Immature natural killer cell (primary cell): ENCODE data around the gene PCSK9. TPM values are rescaled to one million over a fixed set of nuclear protein-coding genes. Genes with fewer than 3 reads are reported as not detected.
"Not testable (repeated sequence)": the region's sequence is repeated elsewhere in the genome, so short reads cannot be mapped to it uniquely, and the experiment has no call there.

Experiments
- DNase-seq, 3 donors: peaks; one replicate each; pipeline ENCODE4 v3.0.0; 2022; ENCODE audit warnings: mixed read lengths in 1 of 3
- H3K27ac Mint-ChIP-seq, 6 donors: one replicate each; pipeline ENCODE4 v1.8.0; 2020; ENCODE audit warnings: mixed read lengths in 6 of 6, mild to moderate bottlenecking in 5 of 6, inconsistent platforms in 4 of 6, moderate library complexity in 3 of 6
- H3K27me3 Mint-ChIP-seq, 3 donors: one replicate each; pipeline ENCODE4 v1.8.0; 2020 to 2021; ENCODE audit warnings: low read depth in 3 of 3, mild to moderate bottlenecking in 3 of 3, mixed read lengths in 3 of 3, moderate library complexity in 3 of 3, inconsistent platforms in 1 of 3
- H3K36me3 Mint-ChIP-seq, 3 donors: one replicate each; pipeline ENCODE4 v1.8.0; 2020; ENCODE audit warnings: mixed read lengths in 3 of 3, inconsistent platforms in 2 of 3, mild to moderate bottlenecking in 2 of 3
- H3K4me1 Mint-ChIP-seq, 2 donors: one replicate each; pipeline ENCODE4 v1.8.0; 2020; ENCODE audit warnings: inconsistent platforms in 2 of 2, mild to moderate bottlenecking in 2 of 2, mixed read lengths in 2 of 2, moderate library complexity in 1 of 2
- H3K4me3 Mint-ChIP-seq, 5 donors: one replicate each; pipeline ENCODE4 v1.8.0; 2020; ENCODE audit warnings: mild to moderate bottlenecking in 5 of 5, mixed read lengths in 5 of 5, inconsistent platforms in 3 of 5, moderate library complexity in 3 of 5
- H3K9me3 Mint-ChIP-seq, 6 donors: one replicate each; pipeline ENCODE4 v1.8.0; 2020; ENCODE audit warnings: mild to moderate bottlenecking in 6 of 6, mixed read lengths in 6 of 6, inconsistent platforms in 4 of 6, moderate library complexity in 3 of 6
- polyA plus RNA-seq, 3 donors: library from polyadenylated mRNA; unstranded; fragments of 300-500 nt; fragmentation: Illumina TruSeq; gene quantifications; one replicate each; pipeline ENCODE4 v1.2.3, GENCODE V29; 2021

Gene PCSK9
- polyA plus RNA-seq, 3 donors from 2014 or later: not detected

DNA sequence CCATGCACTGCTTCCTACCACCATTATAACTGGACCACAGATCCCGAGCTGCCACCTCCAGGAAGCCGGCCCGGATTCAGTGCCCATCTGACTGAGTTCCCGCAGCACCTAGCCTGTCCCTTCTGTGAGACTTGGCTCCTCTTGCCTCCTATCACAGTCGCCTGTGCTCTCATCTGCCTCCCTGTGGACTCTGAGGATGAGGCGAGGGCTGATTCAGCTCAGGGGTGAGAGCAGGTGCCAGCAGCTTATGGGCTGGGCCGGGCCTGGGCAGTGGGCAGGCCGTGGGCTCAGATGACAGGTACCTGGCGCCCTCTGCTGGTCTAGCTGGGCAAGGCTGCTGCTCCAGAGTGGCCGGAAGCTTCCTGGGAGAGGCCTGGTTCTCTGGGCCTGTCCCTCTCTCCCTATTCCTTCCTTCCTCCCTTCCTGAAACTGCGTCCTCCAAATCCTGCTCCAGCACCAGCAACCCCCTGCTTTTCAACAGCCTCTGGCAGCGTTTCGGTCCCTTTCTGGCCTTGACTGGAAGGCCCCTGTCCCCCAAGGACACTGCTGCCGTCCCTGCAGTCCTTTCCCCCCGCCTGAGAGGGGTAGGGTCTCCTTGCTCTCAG, 17.3 kb upstream of the PCSK9 start:
- no peak overlapping the region for H3K4me3 Mint-ChIP-seq
- no peaks in the 10 kb centered on the region for H3K36me3 Mint-ChIP-seq
- H3K27ac Mint-ChIP-seq: no peak overlapping the region
- peaks cover 0 to 6% (median 3%) of the 10 kb centered on the region in 3 donors for H3K27me3 Mint-ChIP-seq
- no peaks in the 10 kb centered on the region for H3K9me3 Mint-ChIP-seq
- H3K4me1 Mint-ChIP-seq: peaks cover 3 to 11% of the 10 kb centered on the region in 2 donors
- peak; percentile 41 to 54 (median 44) for DNase-seq

DNA sequence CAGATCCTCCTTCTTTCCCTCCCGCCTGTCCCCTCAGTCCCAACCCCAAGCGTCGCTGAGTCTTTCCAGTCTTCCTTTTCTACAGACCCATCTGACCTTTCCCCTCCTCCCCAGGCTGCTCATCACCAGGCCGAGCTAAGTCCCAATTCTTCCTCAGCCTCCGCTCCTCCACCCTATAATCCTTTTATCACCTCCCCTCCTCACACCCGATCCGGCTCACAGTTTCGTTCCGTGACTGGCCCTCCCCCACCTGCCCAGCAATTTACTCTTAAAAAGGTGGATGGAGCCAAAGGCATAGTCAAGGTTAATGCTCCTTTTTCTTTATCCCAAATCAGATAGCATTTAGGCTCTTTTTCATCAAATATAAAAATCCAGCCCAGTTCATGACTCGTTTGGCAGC, 15.2 kb upstream of the PCSK9 start:
- H3K27me3 Mint-ChIP-seq, DNase-seq, H3K9me3 Mint-ChIP-seq, H3K27ac Mint-ChIP-seq, H3K4me3 Mint-ChIP-seq, H3K36me3 Mint-ChIP-seq: not testable (repeated sequence)
- H3K4me1 Mint-ChIP-seq: peaks cover 3 to 11% of the 10 kb centered on the region in 2 donors

DNA sequence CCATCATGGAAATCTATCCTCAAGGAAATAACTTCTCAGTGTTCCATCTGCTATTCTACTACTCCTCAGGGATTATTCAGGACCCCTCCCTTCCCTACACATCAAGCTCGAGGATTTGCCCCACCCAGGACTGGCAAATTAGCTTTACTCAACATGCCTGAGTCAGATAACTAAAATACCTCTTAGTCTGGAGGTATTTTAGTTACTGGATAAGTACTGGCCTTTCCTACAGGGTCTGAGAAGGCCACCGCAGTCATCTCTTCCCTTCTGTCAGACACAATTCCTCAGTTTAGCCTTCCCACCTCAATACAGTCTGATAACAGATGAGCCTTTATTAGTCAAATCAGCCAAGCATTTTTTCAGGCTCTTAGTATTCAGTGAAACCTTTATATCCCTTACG, 12.7 kb upstream of the PCSK9 start:
- not testable (repeated sequence) for H3K4me3 Mint-ChIP-seq, H3K36me3 Mint-ChIP-seq, H3K9me3 Mint-ChIP-seq, H3K27me3 Mint-ChIP-seq, H3K27ac Mint-ChIP-seq, DNase-seq
- H3K4me1 Mint-ChIP-seq: peaks cover 3 to 11% of the 10 kb centered on the region in 2 donors

DNA sequence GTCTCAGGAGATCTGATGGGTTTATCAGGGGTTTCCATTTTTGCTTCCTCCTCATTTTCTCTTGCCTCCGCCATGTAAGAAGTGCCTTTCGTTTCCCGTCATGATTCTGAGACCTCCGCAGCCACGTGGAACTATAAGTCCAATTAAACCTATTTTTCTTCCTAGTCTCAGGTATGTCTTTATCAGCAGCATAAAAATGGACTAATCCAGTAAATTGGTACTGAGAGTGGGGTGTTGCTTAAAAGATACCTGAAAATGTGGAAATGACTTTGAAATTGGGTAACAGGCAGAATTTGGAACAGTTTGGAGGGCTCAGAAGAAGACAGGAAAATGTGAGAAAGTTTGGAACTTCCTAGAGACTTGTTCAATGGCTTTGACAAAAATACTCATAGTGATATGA, 8.2 kb upstream of the PCSK9 start:
- not testable (repeated sequence) for H3K4me3 Mint-ChIP-seq, H3K4me1 Mint-ChIP-seq, DNase-seq, H3K27ac Mint-ChIP-seq, H3K36me3 Mint-ChIP-seq, H3K9me3 Mint-ChIP-seq
- peaks cover 0 to 14% (median 2%) of the 10 kb centered on the region in 3 donors for H3K27me3 Mint-ChIP-seq

DNA sequence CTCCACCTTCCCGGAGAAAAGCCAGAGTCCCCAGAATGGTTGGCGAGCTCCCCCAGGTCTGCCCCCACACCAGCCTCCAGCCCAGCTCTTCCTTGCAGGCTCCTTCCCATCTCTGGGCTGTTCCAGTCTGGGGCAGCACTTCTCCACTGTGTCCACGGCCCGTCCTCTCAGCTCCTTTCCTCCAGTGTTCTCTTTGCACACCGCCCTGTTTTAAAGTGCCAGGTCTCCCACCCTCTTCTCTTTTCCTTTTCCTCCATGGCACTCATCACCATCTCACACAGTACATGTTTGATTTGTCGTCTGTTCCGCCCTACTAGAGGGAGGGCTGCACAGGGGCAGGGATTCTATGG, 6.1 kb upstream of the PCSK9 start:
- no peak overlapping the region for H3K27ac Mint-ChIP-seq
- peaks cover 4 to 21% (median 5%) of the 10 kb centered on the region in 3 donors for H3K27me3 Mint-ChIP-seq
- H3K4me1 Mint-ChIP-seq: no peaks in the 10 kb centered on the region
- no peak for DNase-seq
- no peak overlapping the region for H3K4me3 Mint-ChIP-seq
- H3K9me3 Mint-ChIP-seq: peaks cover 0 to 1% (median 0%) of the 10 kb centered on the region in 6 donors
- no peaks in the 10 kb centered on the region for H3K36me3 Mint-ChIP-seq

DNA sequence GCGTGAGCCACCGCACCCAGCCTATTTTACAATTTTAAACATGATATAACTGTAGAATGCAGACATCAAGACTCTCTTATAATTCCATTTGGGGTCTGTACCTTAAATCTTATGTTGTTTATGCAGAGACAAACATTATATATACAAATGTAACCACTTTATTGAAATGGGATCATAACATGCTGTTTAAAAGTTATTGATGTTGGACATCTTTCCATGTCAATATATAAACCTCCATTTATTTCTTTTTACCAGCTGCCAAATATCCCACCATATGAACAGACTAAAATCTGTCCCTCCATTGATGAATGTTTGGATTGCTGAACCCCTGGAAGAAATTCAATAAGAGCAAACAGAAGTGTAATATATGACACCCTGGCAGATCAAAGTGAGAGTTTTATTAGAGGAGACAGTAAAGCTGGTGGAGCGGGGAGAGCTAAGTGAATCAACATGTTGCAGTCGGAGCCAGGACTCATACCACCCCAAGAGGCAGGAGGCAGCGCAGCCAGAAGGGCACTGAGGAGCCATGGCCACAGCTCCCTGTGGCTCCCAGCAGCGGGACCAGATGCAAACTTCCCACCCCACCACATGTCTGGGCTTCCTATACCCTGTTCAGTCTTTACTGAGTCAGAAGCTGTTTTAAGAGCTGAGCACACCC, 4.7 kb upstream of the PCSK9 start:
- H3K27me3 Mint-ChIP-seq: peaks cover 4 to 29% (median 6%) of the 10 kb centered on the region in 3 donors
- no peak overlapping the region for H3K4me3 Mint-ChIP-seq
- H3K36me3 Mint-ChIP-seq: no peaks in the 10 kb centered on the region
- H3K27ac Mint-ChIP-seq: no peak overlapping the region
- no peaks in the 10 kb centered on the region for H3K4me1 Mint-ChIP-seq
- peaks cover 0 to 1% (median 0%) of the 10 kb centered on the region in 6 donors for H3K9me3 Mint-ChIP-seq
- no peak for DNase-seq

DNA sequence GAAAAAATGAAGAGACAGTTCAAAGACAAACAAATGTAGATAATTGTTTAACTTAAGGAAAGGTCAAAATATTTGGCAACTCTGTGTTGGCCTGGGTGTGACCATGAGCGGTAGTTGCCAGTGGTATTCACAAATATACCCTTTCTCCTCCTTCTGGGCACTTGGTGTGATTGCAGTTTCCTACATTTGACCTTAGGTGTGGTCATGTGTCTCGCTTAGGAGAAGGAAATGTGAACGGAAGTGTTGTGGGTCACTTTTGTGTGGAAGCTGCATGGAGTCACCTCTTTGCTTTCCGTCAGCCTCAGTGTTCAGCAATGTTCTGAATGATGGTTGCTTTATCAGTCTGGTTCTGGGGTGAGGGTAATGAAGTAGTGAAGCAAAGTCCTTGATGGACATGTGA, 3.4 kb upstream of the PCSK9 start:
- no peak for DNase-seq
- no peaks in the 10 kb centered on the region for H3K9me3 Mint-ChIP-seq
- no peaks in the 10 kb centered on the region for H3K36me3 Mint-ChIP-seq
- H3K4me1 Mint-ChIP-seq: no peaks in the 10 kb centered on the region
- H3K4me3 Mint-ChIP-seq: no peak overlapping the region
- H3K27me3 Mint-ChIP-seq: peaks cover 5 to 33% (median 8%) of the 10 kb centered on the region in 3 donors
- H3K27ac Mint-ChIP-seq: no peak overlapping the region

DNA sequence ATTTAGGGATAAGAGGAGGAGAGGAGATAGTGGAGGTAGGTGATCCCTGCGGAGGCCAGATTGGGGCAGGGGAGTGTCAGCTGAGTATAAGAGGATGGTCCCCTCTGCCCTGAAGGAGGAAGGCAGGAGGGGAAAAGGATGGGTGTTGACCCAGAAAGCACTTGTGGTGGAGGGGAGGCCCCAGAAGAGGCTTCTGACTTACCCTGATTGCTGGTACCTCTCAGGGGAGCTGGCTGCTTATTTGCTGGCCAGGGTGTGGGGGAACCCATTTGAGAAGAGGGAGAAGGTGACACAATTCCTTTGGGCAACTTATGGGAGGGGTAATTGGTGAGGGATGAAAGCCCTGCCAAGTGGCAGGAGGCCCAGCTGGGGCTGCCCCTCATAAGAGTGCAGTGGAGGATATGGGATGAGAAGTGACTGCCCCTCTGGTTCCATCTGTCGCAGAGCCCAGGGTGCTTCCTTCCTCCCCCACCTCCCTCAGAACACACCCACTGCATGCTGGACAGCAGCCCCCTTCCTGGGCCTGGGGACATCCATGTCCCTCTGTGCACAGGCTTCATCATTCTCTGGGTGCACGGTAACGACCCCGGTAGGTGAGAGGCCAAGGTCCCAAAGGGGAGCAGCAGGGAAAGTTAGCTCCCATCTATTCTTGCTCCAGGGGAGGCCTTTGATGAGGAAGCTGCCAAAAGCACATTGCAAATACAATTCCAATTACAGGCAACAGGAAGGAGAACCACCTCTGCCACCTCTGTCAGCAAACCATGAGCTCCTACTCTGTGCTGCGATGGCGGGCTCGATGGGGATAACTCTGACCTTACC, 1.4 kb upstream of the PCSK9 start:
- no peak for DNase-seq
- Mint-ChIP-seq H3K27me3 (peaks cover 6 to 36% (median 14%) of the 10 kb centered on the region in 3 donors), H3K27ac (no peak overlapping the region), H3K4me1 (no peaks in the 10 kb centered on the region), H3K4me3 (no peak overlapping the region), H3K9me3 (no peaks in the 10 kb centered on the region), H3K36me3 (no peaks in the 10 kb centered on the region)

DNA sequence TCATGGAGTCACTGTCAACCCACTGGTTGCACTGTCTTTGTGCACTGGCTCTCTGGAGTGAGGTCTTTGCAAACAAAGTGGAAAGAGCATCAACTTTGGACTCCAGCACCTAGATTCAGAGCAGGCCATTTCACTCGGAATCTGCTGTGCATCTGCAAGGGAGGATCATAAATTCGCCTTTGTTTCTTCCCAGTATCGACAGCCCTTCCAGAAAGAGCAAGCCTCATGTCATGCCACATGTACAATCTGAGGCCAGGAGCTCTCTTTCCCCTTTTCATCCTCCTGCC, 853 bp upstream of the PCSK9 start:
- Mint-ChIP-seq H3K27ac (no peak overlapping the region), H3K27me3 (peaks cover 6 to 33% (median 14%) of the 10 kb centered on the region in 3 donors), H3K9me3 (no peaks in the 10 kb centered on the region), H3K4me1 (no peaks in the 10 kb centered on the region), H3K36me3 (no peaks in the 10 kb centered on the region), H3K4me3 (no peak overlapping the region)
- DNase-seq: no peak

DNA sequence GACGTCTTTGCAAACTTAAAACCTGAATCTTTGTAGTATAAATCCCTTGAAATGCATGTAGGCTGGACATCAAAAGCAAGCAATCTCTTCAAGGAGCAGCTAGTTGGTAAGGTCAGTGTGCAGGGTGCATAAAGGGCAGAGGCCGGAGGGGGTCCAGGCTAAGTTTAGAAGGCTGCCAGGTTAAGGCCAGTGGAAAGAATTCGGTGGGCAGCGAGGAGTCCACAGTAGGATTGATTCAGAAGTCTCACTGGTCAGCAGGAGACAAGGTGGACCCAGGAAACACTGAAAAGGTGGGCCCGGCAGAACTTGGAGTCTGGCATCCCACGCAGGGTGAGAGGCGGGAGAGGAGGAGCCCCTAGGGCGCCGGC, 390 bp upstream of the PCSK9 start:
- Mint-ChIP-seq H3K9me3 (no peaks in the 10 kb centered on the region), H3K4me1 (no peaks in the 10 kb centered on the region), H3K36me3 (no peaks in the 10 kb centered on the region), H3K27ac (no peak overlapping the region), H3K4me3 (no peak overlapping the region), H3K27me3 (peaks cover 6 to 31% (median 14%) of the 10 kb centered on the region in 3 donors)
- no peak for DNase-seq

DNA sequence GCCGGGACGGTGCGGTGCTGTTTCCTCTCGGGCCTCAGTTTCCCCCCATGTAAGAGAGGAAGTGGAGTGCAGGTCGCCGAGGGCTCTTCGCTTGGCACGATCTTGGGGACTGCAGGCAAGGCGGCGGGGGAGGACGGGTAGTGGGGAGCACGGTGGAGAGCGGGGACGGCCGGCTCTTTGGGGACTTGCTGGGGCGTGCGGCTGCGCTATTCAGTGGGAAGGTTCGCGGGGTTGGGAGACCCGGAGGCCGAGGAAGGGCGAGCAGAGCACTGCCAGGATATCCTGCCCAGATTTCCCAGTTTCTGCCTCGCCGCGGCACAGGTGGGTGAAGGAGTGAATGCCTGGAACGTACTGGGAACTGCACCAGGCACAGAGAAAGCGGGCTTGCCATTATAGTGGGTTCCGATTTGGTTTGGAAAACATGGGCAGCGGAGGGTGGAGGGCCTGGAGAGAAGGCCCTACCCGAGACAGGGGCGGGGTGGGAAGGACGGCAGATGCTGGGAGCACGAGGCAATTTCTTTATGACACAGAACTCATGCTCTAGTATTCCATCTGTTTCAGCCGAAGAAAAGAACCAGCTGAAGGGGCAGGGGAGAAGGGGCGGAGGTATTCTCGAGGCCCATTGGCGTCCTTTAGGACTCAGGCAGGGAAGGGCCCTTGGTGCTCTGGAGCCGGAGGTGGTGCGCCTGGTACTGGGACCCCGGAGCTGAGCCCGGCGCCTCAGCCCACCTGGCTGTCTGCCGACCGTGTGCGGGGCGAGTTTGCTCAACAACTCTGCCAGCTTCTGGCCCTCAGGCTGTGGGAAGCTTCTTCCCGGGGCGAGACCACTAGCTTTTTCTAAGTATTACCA, 960 bp downstream of the PCSK9 start:
- peaks cover 6 to 31% (median 12%) of the 10 kb centered on the region in 3 donors for H3K27me3 Mint-ChIP-seq
- H3K36me3 Mint-ChIP-seq: no peaks in the 10 kb centered on the region
- H3K4me1 Mint-ChIP-seq: no peaks in the 10 kb centered on the region
- no peak overlapping the region for H3K27ac Mint-ChIP-seq
- no peaks in the 10 kb centered on the region for H3K9me3 Mint-ChIP-seq
- no peak for DNase-seq
- no peak overlapping the region for H3K4me3 Mint-ChIP-seq

DNA sequence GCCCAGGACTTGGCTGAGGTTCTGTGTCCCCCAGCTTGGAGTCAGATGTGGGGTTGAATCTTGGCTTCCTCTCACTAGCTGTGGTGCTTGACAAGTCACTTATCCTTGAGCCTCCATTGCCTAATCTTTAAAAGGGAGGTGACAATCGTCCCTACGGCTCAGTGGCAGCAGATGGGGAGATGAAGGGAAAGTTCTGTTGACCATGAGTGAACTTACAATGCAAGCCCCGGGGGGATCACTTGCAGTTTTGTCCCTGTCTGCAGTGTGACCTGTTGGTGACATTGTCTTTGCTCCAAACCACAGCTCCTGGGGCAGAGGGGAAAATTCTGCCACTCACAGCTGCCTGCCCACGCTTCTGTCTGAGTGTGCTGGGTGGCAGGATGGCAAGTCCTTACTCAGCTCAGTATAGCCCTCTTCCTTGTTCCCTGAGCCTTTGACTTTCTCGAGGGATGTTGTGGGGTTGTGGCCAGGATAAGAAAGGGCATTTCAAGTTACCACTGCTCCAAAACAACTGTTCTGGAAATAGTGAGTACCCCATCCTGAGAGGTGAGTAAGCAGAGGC, 1.7 kb downstream of the PCSK9 start:
- Mint-ChIP-seq H3K9me3 (no peaks in the 10 kb centered on the region), H3K36me3 (no peaks in the 10 kb centered on the region), H3K27ac (no peak overlapping the region), H3K4me3 (no peak overlapping the region), H3K27me3 (peaks cover 6 to 27% (median 12%) of the 10 kb centered on the region in 3 donors), H3K4me1 (no peaks in the 10 kb centered on the region)
- no peak for DNase-seq

DNA sequence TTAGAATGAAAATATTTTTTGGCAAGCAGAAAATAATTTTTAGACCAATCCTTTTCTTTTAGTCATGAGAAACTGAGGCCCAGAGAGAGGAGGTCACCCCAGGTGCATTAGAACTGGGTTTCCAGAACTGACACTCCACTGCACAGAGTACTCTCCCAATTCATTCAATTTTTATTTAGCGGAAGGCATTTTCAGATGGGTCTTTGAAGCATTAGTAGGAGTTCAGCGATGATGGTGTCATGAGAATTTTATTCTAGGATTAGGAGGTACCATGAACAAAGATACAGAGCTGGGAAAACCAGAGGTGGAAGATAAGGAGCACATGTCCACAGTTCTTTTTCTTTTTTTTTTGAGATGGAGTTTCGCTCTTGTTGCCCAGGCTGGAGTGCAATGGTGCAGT, 2.3 kb downstream of the PCSK9 start:
- Mint-ChIP-seq H3K4me1 (no peaks in the 10 kb centered on the region), H3K9me3 (no peaks in the 10 kb centered on the region), H3K4me3 (no peak overlapping the region), H3K27ac (no peak overlapping the region), H3K27me3 (peaks cover 6 to 24% (median 13%) of the 10 kb centered on the region in 3 donors), H3K36me3 (no peaks in the 10 kb centered on the region)
- DNase-seq: no peak

DNA sequence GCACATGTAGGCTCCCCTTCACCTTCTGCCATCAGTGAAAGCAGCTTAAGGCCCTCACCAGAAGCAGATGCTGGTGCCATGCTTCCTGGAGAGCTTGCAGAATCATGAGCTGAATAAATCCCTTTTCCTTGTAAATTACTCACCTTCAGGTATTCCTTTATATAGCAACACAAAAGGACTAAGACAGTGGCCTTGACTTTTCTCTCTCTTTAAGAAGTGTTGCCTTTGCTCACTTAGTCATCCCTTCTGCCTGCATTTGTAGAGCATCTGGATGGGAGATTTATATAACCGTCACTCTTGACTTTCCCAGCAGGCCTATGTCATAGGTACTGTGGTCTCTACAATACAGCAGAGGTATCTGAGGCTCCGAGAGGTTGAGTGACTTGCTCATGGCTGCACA, 3.7 kb downstream of the PCSK9 start:
- Mint-ChIP-seq H3K4me3 (no peak overlapping the region), H3K9me3 (no peaks in the 10 kb centered on the region), H3K27ac (no peak overlapping the region), H3K27me3 (peaks cover 3 to 19% (median 11%) of the 10 kb centered on the region in 3 donors), H3K36me3 (no peaks in the 10 kb centered on the region), H3K4me1 (no peaks in the 10 kb centered on the region)
- no peak for DNase-seq
